HG03432 (cell line): ENCODE results near the gene ZBTB40.

Experiments
- ATAC-seq: cut with Tn5 transposase; IDR thresholded peaks from one replicate; pipeline ENCODE4 v1.9.1; 2021; ENCODE audit warnings: mild to moderate bottlenecking, moderate library complexity; ENCODE audit not compliant: unreplicated experiment

ZBTB40 gene

DNA sequence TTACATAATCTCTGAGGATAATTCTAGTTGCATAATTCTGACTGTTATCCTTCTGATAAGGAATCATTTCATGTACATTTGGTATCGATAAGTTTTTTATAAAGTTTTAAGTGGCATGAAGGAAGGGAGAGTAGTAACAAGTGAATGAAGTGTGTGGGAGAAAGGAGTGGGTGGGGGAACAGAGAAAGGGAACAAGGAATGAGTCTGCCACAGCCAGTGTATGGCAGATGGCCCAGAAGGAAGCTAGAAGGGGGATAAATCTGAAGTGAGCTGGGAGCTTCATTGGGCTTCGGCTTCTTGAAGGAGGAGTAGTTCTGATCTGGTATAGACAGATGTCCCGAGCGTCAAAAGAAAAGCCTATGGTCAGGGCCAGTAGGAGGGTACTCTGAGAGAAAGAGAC is 18.6 kb downstream of the ZBTB40 start:
- ATAC-seq: no peak

- no peak for ATAC-seq
Measured at GRCh38 chr1:22471078-22471477, 19.4 kb downstream of the ZBTB40 start.

DNA sequence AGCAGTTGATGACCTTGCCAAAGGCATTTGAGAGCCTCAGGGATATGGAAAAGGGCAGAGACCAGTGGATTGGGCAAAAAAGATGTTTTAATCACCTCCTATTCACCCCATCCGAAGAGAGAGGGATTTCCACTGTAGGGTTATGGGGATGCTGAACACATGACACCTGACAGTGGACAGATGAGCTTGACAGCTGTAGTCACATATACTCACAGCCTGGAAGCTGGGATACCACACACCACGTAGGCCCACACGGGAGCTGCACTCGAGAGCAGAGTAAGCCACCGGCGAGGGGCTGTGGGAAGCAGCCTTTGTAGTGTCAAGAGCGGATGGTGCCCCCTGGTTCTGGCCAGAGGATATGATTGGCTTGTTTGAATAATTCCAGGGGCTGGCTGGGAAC is 20.0 kb downstream of the ZBTB40 start:
- ATAC-seq: no peak

- no peak for ATAC-seq
Measured at GRCh38 chr1:22472596-22472995, 20.9 kb downstream of the ZBTB40 start.

DNA sequence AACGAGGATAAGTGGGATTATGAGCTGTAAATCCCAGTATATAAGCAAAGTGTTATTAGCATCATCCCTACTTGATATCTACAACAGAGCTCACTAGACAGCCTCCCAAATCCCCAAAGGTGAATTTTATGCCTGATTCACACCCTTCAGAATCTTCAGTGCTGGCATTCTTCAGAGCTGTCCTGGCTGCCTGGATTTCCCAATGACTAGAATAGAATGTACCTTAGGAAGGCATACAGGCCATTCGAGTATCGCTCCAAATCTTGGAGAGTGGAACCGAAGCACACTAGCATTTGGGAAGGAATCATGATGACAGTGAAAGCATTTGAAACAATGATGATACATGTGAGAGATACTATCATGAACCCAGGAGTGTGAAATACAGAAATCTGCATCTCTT is 22.3 kb downstream of the ZBTB40 start:
- ATAC-seq: no peak

DNA sequence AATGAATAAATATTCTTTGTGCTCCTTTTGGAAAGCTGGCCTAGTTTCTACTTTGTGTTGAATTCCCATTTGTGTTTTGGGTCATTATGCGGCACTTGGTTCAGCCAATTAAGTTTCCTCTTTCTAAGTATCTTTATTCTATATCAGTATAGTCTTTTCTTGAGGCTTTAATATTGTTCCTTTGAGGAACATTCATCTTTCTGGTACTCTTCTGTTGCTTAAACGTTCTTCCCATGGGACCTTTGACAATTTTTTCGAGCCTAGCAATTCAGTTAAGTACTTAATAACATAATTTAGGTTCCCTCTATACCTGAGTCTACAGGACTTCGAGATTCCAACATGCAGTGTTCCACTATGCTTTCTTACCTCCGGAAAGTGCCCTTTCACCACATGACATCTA is 24.9 kb downstream of the ZBTB40 start:
- ATAC-seq: no peak

DNA sequence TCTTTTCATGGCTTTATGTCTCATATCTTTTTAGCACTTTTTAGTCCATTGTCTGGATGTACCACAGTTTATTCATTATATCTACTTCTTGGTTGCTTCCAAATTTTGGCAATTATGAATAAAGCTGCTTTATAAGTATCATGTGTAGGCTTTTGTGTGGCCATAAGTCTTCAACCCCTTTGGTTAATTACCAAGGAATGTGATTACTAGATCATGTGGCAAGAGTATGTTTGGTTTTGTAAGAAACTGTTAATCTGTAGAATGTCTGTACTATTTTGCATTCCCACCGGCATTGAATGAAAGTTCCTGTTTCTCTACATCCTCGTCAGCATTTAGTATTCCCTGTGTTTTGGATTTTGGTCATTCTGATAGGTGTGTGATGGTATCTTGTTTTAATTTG is 31.5 kb downstream of the ZBTB40 start:
- no peak for ATAC-seq

GRCh38 chr1:22484706-22485345 is 33.2 kb downstream of the ZBTB40 start:
- ATAC-seq: no peak

DNA sequence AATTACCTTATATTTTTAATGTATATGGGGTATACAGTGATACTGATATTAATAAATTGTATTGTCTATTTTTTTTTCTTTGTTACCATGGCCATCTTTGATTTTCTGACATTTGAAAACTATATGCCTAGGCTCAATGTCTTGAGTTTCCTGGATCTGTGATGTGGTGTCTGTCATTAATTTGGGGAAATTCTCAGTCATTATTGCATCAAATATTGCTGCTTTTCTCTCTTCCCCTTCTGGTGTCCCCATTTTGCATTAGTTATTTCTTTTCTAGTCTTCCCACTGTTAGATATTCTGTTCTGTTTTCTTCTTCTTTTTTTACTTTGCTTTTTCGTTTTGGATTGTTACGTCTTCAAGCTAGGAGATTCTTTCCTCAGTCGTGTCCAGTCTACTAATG is 33.8 kb downstream of the ZBTB40 start:
- no peak for ATAC-seq

DNA sequence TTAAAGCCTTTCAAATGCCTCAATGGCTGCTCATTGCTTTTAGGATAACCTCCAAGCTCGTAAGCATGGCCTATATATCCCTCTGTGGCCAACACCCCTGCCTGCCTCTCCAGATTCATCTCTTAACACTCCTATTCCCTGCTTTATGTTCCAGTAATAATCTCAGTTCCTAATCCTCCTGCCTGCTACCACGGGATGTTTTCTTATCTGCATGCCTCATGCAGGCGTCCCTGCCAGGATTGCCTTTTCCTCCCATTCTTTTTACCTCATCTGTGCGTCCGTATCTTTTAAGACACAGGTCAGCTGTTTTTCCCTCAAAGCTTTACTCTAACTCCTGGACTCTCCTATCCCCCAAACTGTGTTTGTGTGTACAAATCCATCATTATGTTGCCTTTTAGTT is 36.1 kb downstream of the ZBTB40 start:
- ATAC-seq: no peak

GRCh38 chr1:22488319-22488718 is 36.7 kb downstream of the ZBTB40 start:
- no peak for ATAC-seq

- ATAC-seq: no peak
Measured at GRCh38 chr1:22489278-22489677, 37.6 kb downstream of the ZBTB40 start.

DNA sequence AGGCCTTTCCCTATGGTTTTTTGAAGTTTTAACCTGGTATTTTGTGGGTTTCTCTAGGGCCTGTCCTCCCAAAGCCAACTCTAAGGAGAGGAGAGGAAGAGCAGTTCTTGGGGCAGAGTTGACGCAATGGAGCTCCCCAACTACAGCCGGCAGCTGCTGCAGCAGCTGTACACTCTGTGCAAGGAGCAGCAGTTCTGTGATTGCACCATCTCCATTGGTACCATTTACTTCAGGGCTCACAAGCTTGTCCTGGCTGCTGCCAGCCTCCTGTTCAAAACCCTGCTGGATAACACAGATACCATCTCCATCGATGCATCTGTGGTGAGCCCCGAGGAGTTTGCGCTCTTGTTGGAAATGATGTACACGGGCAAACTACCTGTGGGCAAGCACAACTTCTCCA is 38.2 kb downstream of the ZBTB40 start:
- ATAC-seq: no peak

DNA sequence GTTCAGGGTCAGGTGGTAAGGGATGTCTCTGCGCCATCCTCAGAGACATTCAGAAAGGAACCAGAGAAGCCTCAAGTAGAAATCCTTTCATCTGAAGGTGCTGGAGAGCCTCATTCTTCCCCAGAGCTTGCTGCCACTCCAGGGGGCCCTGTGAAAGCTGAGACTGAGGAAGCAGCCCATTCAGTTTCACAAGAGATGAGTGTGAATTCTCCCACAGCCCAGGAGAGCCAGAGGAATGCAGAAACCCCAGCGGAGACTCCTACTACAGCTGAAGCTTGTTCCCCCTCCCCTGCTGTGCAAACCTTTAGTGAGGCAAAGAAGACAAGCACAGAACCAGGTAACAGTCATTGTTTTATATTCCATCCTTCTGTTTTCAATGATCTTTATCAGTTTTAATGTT is 38.7 kb downstream of the ZBTB40 start:
- no peak for ATAC-seq

- ATAC-seq: no peak
Measured at GRCh38 chr1:22491995-22492715, 40.5 kb downstream of the ZBTB40 start.

- no peak for ATAC-seq
Measured at GRCh38 chr1:22494144-22494543, 42.5 kb downstream of the ZBTB40 start.

DNA sequence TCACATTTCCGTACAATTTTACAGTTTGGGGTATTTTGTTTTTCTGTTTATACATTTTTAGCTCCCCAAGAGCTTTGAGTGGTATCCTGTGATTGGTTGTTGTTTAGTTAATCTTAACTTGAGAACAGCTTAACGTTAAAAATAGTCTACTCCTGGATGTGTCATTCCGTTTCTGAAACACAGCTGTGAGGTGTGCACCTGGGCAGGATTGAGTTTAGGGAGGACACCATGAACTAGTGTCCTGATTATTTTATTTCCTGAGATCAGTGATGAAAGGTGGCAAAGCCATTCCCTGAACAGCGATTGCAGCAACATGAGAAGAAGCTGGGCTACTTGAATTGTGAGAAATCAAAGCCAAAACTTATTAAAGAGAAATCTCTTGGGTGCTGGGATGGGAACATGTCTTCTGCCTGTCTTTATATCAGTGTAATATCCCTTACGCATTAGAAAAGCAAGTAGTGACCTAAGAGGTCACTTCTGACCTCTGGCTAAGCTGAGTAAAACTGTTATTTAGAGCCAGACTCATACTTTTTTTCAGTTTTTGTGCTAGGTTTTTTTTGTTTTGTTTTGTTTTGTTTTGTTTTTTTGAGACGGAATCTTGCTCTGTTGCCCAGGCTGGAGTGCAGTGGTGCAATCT is 43.4 kb downstream of the ZBTB40 start:
- no peak for ATAC-seq

GRCh38 chr1:22496536-22497160 is 45.0 kb downstream of the ZBTB40 start:
- ATAC-seq: no peak

DNA sequence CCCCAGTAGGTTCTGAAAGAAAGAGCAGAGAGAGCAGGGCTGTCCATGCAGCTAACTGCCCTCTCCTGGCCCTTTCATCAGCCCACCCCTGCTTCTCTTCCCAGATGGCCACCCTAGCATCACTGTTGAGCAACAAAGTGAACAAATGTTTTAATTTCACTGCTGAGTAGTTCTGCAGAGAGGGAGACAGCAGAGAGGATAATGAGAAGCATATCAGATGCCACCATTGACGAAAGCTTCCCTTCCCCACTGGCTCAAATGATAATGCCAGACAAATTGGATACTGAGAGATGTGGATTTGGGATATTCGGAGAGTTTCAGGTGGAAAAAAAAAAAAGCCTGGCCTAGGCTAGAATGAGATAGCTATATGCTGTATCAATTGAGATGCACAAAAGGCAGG is 46.8 kb downstream of the ZBTB40 start:
- ATAC-seq: no peak

GRCh38 chr1:22500058-22500457 is 48.4 kb downstream of the ZBTB40 start:
- ATAC-seq: no peak

GRCh38 chr1:22500471-22500870 is 48.8 kb downstream of the ZBTB40 start:
- no peak for ATAC-seq

GRCh38 chr1:22502202-22502601 is 50.6 kb downstream of the ZBTB40 start:
- no peak for ATAC-seq
